Measurements from ENCODE around the gene PPP3CA. TPM values are rescaled to one million over a fixed set of nuclear protein-coding genes. Genes with fewer than 3 reads are reported as not detected.

PPP3CA gene
- total RNA-seq, 2 donors from 2014 or later, result 11.3 to 15.6 TPM

- no peak for ATAC-seq (replicated peaks in 1 of 2)
- H3K9me3 Mint-ChIP-seq, result no peaks in the 10 kb centered on the region
- H3K4me3 Mint-ChIP-seq, result no peak overlapping the region
- H3K27me3 Mint-ChIP-seq (ENCODE audit: low read depth), result no peaks in the 10 kb centered on the region
- no peak for DNase-seq
- H3K36me3 Mint-ChIP-seq (ENCODE audit: insufficient read depth in 2 of 2), result no peaks in the 10 kb centered on the region
- no peak overlapping the region for H3K27ac Mint-ChIP-seq
- peaks cover 11% of the 10 kb centered on the region for H3K4me1 Mint-ChIP-seq (ENCODE audit: low read depth)
Measured at GRCh38 chr4:101292901-101293300, 54.4 kb downstream of the PPP3CA start.

DNA sequence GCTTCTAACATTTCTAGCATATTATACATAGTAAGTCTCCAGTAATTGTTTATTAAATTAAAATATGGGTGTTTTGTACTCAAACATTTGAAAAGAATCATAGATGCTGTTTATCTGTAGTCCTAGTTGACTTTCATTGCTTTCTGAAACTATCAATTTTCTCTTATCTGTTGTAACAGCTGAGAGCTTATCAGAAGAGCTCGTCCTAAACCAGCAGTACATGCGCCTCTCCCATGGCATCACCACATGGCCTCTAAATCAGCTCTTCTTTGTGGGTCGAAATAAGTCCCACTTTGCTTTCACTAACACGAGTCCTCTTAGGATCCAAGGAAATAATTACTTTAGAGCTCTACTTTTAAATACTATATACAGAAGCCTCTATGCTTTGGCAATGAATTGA lies 55.1 kb downstream of the PPP3CA start:
- Mint-ChIP-seq H3K4me1 (ENCODE audit: low read depth) (peaks cover 11% of the 10 kb centered on the region), H3K9me3 (no peaks in the 10 kb centered on the region), H3K36me3 (ENCODE audit: insufficient read depth in 2 of 2) (no peaks in the 10 kb centered on the region), H3K4me3 (no peak overlapping the region), H3K27ac (no peak overlapping the region), H3K27me3 (ENCODE audit: low read depth) (no peaks in the 10 kb centered on the region)
- ATAC-seq (replicated peaks in 1 of 2) (no peak), DNase-seq (no peak)

- H3K27me3 Mint-ChIP-seq (ENCODE audit: low read depth), result no peaks in the 10 kb centered on the region
- H3K9me3 Mint-ChIP-seq, result no peaks in the 10 kb centered on the region
- H3K36me3 Mint-ChIP-seq (ENCODE audit: insufficient read depth in 2 of 2), result no peaks in the 10 kb centered on the region
- DNase-seq, result no peak
- no peak overlapping the region for H3K4me3 Mint-ChIP-seq
- peaks cover 11% of the 10 kb centered on the region for H3K4me1 Mint-ChIP-seq (ENCODE audit: low read depth)
- no peak overlapping the region for H3K27ac Mint-ChIP-seq
- no peak for ATAC-seq (replicated peaks in 1 of 2)
Measured at GRCh38 chr4:101291198-101291597, 56.1 kb downstream of the PPP3CA start.

DNA sequence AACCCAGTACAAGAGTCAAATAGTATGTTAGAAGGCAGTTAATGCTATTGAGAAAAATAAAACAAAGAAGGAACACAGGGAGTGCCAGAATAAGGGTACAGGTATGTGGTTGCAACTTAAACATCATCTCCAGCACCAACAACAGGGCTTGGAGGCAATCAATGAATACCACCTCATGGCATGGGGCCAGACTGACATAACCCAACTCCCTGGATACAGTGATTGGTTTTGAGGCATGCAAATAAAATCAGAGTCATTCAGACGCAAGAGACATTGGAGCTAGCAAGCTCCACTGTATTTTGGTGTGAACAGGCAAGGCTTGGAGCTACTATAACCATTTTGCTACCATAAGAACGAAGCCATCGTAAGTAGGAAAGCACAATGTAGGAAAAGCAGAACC lies 56.7 kb downstream of the PPP3CA start:
- Mint-ChIP-seq H3K4me1 (ENCODE audit: low read depth) (peaks cover 11% of the 10 kb centered on the region), H3K9me3 (no peaks in the 10 kb centered on the region), H3K27me3 (ENCODE audit: low read depth) (no peaks in the 10 kb centered on the region), H3K27ac (no peak overlapping the region), H3K4me3 (no peak overlapping the region), H3K36me3 (ENCODE audit: insufficient read depth in 2 of 2) (no peaks in the 10 kb centered on the region)
- no peak for DNase-seq
- ATAC-seq (replicated peaks in 1 of 2), result no peak

DNA sequence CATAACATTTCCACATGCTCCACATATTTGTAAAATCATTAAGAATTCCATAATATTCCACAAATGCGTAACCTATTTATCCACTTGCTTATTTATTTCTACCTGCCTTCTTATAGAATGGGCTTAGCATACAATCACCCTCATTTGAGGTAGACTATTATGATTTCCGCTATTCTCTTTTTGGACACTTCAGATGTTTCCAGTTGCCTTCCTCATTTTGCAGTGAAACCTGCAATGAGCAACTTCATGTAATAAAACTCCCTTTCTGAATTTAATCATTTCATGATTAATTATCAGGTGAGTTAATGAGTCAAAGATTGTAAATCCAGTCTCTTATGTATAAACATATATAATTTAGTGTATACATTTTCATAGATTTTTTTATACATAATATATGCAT lies 58.0 kb downstream of the PPP3CA start:
- Mint-ChIP-seq H3K4me3 (no peak overlapping the region), H3K36me3 (ENCODE audit: insufficient read depth in 2 of 2) (no peaks in the 10 kb centered on the region), H3K9me3 (no peaks in the 10 kb centered on the region), H3K27ac (no peak overlapping the region), H3K4me1 (ENCODE audit: low read depth) (peaks cover 16% of the 10 kb centered on the region), H3K27me3 (ENCODE audit: low read depth) (no peaks in the 10 kb centered on the region)
- ATAC-seq (replicated peaks in 1 of 2) (no peak), DNase-seq (no peak)

DNA sequence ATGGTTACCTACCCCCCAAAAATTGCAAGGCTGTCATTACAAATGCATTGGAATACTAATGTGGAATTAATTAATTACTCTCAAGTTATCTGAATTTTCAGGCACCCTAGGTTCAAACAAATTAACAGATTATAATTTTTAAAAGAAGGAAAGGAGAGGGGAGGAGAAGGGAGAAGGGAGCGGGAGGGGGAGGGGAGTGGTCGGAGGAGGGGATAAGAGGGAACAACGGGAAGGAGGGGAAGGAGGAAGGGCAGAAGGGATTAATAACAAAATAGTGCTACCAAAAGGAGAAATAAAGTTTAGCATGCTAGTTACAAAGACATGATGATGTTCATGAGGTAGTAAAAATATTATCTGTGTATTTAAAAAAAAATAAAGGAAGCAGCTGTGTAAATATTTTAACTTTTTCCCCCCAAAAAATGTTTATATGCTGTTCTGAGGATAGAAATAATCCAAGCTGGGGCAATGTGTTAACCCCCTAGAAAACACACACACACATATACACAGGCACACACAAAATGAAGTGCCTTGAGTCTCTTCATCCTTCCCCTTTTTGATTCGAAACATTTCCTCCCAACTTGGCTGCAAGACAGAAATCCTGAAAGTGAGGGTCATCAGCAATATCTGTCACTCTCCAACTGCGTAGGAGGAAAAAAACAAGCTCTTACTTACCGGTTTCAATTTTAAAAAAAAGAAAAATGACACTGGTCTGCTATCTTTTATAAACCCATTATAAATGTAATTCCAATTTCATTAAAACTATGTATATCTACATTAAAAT lies 58.8 kb downstream of the PPP3CA start:
- Mint-ChIP-seq H3K4me3 (no peak overlapping the region), H3K36me3 (ENCODE audit: insufficient read depth in 2 of 2) (no peaks in the 10 kb centered on the region), H3K27me3 (ENCODE audit: low read depth) (no peaks in the 10 kb centered on the region), H3K9me3 (no peaks in the 10 kb centered on the region), H3K27ac (no peak overlapping the region), H3K4me1 (ENCODE audit: low read depth) (peaks cover 19% of the 10 kb centered on the region)
- no peak for DNase-seq
- no peak for ATAC-seq (replicated peaks in 1 of 2)

- ATAC-seq (replicated peaks in 1 of 2), result no peak
- H3K4me1 Mint-ChIP-seq (ENCODE audit: low read depth), result peaks cover 31% of the 10 kb centered on the region
- H3K9me3 Mint-ChIP-seq, result no peaks in the 10 kb centered on the region
Measured at GRCh38 chr4:101287324-101287723, 60.0 kb downstream of the PPP3CA start.

GRCh38 chr4:101286663-101287062 lies 60.7 kb downstream of the PPP3CA start:
- Mint-ChIP-seq H3K9me3 (no peaks in the 10 kb centered on the region), H3K36me3 (ENCODE audit: insufficient read depth in 2 of 2) (no peaks in the 10 kb centered on the region), H3K4me1 (ENCODE audit: low read depth) (peaks cover 36% of the 10 kb centered on the region), H3K27ac (no peak overlapping the region), H3K27me3 (ENCODE audit: low read depth) (no peaks in the 10 kb centered on the region), H3K4me3 (no peak overlapping the region)
- ATAC-seq (replicated peaks in 1 of 2) (no peak), DNase-seq (no peak)

More at GRCh38 chr4:101287324-101287723, 60.0 kb downstream of the PPP3CA start:
- no peaks in the 10 kb centered on the region for H3K36me3 Mint-ChIP-seq (ENCODE audit: insufficient read depth in 2 of 2)
- no peaks in the 10 kb centered on the region for H3K27me3 Mint-ChIP-seq (ENCODE audit: low read depth)
- DNase-seq, result no peak
- no peak overlapping the region for H3K4me3 Mint-ChIP-seq
- no peak overlapping the region for H3K27ac Mint-ChIP-seq

- Mint-ChIP-seq H3K27me3 (ENCODE audit: low read depth) (no peaks in the 10 kb centered on the region), H3K36me3 (ENCODE audit: insufficient read depth in 2 of 2) (no peaks in the 10 kb centered on the region), H3K9me3 (no peaks in the 10 kb centered on the region), H3K4me3 (no peak overlapping the region), H3K27ac (no peak overlapping the region), H3K4me1 (ENCODE audit: low read depth) (peaks cover 37% of the 10 kb centered on the region)
- ATAC-seq (replicated peaks in 1 of 2), result no peak
- no peak for DNase-seq
Measured at GRCh38 chr4:101285985-101286384, 61.3 kb downstream of the PPP3CA start.

DNA sequence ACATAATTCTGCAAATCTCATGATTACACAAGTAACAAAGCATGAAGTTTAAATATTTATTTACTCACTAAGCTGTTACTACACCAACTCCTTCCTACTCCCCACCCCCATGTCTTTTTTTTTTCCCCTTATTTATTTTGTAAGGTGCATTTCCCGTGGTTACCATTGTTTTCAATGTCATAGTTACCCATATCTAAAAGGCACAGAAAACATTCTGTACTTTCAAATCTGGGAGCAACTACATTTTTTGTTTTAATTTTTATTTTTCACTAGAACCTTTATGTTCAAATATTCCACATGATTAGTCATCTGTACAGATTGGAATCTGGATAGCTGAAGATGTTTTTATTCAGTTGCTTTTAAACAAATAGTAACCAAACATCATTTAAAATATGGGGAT lies 62.8 kb downstream of the PPP3CA start:
- Mint-ChIP-seq H3K4me1 (ENCODE audit: low read depth) (peaks cover 47% of the 10 kb centered on the region), H3K27me3 (ENCODE audit: low read depth) (no peaks in the 10 kb centered on the region), H3K36me3 (ENCODE audit: insufficient read depth in 2 of 2) (peaks cover 0 to 1% of the 10 kb centered on the region in 2 donors), H3K4me3 (no peak overlapping the region), H3K9me3 (no peaks in the 10 kb centered on the region), H3K27ac (no peak overlapping the region)
- DNase-seq (no peak), ATAC-seq (replicated peaks in 1 of 2) (no peak)

DNA sequence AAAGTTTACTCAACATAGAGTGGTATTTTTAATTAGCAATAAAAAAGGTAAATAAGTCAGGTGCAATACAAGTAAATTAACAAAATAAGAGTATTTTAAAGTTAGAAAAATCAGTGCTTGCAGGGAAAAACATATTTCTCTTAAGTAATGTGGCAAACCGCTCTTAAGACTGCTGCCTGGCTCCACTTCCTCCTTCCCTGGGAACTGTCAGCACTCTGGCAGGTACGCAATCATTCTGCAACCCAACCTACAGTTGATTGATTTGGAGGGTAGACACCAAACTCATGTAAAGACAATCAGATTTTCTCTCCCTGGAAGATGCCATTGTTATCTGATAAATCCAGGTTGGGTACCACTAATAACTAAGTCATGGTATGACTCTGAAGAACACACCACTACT lies 63.9 kb downstream of the PPP3CA start:
- H3K4me3 Mint-ChIP-seq, result no peak overlapping the region
- no peaks in the 10 kb centered on the region for H3K9me3 Mint-ChIP-seq
- ATAC-seq (replicated peaks in 1 of 2) (no peak), DNase-seq (no peak)
- H3K27ac Mint-ChIP-seq, result no peak overlapping the region
- peaks cover 0 to 2% of the 10 kb centered on the region in 2 donors for H3K36me3 Mint-ChIP-seq (ENCODE audit: insufficient read depth in 2 of 2)
- peaks cover 46% of the 10 kb centered on the region for H3K4me1 Mint-ChIP-seq (ENCODE audit: low read depth)
- no peaks in the 10 kb centered on the region for H3K27me3 Mint-ChIP-seq (ENCODE audit: low read depth)

GRCh38 chr4:101282076-101282844 lies 65.1 kb downstream of the PPP3CA start:
- ATAC-seq (replicated peaks in 1 of 2) (peak; percentile 61 to 75), DNase-seq (peak; percentile 15 to 22)
- H3K4me1 Mint-ChIP-seq (ENCODE audit: low read depth), result peaks cover 46% of the 10 kb centered on the region
- H3K36me3 Mint-ChIP-seq (ENCODE audit: insufficient read depth in 2 of 2), result peaks cover 0 to 2% of the 10 kb centered on the region in 2 donors
- H3K27ac Mint-ChIP-seq, result no peak overlapping the region
- H3K4me3 Mint-ChIP-seq, result peak overlapping the region; percentile 21 to 37
- no peaks in the 10 kb centered on the region for H3K27me3 Mint-ChIP-seq (ENCODE audit: low read depth)
- H3K9me3 Mint-ChIP-seq, result no peaks in the 10 kb centered on the region

DNA sequence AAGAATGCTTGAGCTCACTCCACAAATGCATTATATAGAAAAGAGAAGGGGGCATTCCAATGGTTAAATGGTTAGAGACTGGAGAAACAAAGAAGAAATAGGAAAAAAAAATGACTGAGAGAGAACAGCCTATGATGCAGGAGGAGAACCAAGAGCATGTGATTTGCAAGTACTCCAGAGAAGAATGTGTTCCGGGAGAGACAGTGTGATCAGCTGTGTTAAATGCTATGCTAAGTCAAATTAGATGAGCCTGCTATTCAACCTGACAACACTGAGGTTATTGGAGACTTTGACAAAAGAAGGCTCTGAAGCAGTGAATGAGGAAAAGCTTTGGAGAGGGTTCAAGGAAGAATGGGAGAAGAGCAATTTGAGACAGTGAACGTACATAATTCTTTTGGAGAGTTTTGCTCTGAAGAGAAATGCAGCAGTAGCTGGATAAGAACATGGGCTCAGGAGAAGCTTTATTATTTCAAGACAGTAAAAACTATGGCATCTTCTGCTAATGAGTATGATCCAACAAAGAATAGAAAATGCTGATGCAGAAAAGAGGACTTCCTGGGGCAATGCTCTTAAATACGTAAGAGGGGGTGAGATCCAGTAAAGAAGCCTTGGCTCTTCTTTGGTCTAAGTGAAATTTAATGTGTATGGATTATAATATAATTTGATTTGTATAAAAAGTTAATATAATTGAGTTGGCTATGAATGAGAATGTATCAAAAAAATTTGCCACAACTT lies 66.3 kb downstream of the PPP3CA start:
- no peak overlapping the region for H3K27ac Mint-ChIP-seq
- peaks cover 46% of the 10 kb centered on the region for H3K4me1 Mint-ChIP-seq (ENCODE audit: low read depth)
- H3K4me3 Mint-ChIP-seq, result no peak overlapping the region
- DNase-seq (no peak), ATAC-seq (replicated peaks in 1 of 2) (no peak)
- peaks cover 0 to 2% of the 10 kb centered on the region in 2 donors for H3K36me3 Mint-ChIP-seq (ENCODE audit: insufficient read depth in 2 of 2)
- H3K9me3 Mint-ChIP-seq, result no peaks in the 10 kb centered on the region
- H3K27me3 Mint-ChIP-seq (ENCODE audit: low read depth), result no peaks in the 10 kb centered on the region

Data from activated T-cell treated with anti-CD3 and anti-CD28 coated beads, Interleukin-2, amount 50 U/mL, for 72 hours (primary cell).